ENCODE data around the gene RND3. TPM values are rescaled to one million over a fixed set of nuclear protein-coding genes. Genes with fewer than 3 reads are reported as not detected.

The RND3 gene
- total and polyA plus RNA-seq, 5 experiments from 2014 or later, result not detected

DNA sequence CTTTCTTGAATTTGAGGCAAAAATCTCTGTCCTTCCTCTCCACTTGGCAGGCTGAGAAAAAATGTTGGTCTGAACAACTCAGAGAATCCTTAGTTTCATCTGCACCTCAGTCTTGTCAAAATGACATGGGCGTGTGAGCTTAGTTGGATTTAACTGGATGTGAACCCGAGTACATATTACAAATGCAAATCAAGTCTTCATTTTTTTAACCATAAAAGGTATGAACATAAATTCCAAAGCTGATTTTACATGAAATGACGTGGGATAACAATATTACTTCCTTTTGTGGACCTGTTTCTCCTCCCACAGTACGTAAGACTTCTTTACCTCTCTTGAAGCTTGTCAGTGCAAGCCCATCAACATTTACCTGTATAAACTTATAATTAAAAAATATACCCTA is 32.6 kb upstream of the RND3 start:
- DNase-seq (no peak), ATAC-seq (no peak)
- Mint-ChIP-seq H3K9me3 (peaks cover 0 to 25% (median 2%) of the 10 kb centered on the region in 9 donors), H3K36me3 (peaks cover 0 to 7% (median 0%) of the 10 kb centered on the region in 3 donors), H3K27ac (no peak overlapping the region), H3K4me3 (no peak overlapping the region), H3K27me3 (peaks cover 0 to 25% (median 5%) of the 10 kb centered on the region in 5 donors), H3K4me1 (no peaks in the 10 kb centered on the region)
- POLR2A ChIA-PET, result no interaction called here

DNA sequence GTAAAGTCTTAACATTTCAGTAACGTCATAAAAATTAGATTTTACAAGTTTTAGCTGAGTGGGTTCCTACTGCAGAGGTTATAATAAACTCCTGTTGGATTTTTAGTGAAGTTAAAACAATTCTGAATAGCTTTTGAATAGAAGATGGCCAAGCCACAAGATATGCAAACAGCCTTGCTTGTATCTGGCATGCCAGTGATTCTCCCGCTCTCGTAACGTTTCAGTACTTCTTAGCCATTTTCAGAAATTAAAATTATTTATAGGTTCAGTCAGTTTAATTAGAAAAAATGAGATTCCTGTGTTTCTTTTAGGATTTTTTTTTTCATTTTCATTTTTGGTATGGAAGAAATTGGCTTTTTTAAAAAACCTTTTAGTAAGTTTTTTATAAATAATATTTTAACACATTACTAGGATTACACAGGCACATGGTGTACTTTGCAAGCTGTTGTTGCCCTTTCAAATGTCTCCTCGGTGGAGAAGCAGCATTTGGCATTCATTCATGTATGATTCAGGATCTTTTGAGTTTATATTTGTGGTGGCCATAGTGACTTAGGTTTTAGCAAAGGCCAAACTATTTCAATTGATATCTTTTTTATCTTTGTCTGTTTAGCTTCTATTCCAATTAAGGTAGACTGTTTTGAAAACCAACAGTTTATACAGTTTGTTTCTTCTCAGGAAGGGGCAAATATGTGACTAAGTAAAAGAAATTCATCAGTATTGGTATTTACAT is 30.6 kb upstream of the RND3 start:
- DNase-seq, result no peak
- Mint-ChIP-seq H3K27me3 (peaks cover 0 to 22% (median 5%) of the 10 kb centered on the region in 5 donors), H3K4me3 (no peak overlapping the region), H3K9me3 (peaks cover 0 to 22% (median 2%) of the 10 kb centered on the region in 9 donors), H3K4me1 (no peaks in the 10 kb centered on the region), H3K27ac (no peak overlapping the region), H3K36me3 (peaks cover 0 to 6% (median 0%) of the 10 kb centered on the region in 3 donors)
- POLR2A ChIA-PET, result no interaction called here
- ATAC-seq, result no peak

DNA sequence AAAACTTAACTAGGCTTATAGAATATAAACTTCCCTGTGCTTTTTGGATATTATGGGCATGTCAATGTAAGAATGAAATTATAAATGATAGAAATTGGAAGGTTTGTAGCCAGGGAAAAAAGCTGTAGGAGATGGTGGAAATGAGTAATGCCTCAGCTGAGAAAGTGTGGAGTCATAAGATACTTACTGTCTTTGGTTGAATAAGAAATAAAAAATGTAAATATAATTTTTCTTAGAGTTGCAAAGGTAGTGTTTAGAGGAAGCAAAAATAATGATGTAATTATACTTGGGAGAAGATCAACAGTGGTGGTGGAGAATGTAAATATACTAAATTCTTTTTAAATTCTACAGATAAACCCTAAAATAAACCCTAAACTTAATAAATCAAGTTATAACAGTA is 26.2 kb upstream of the RND3 start:
- Mint-ChIP-seq H3K36me3 (no peaks in the 10 kb centered on the region), H3K4me3 (no peak overlapping the region), H3K27me3 (peaks cover 0 to 4% (median 0%) of the 10 kb centered on the region in 5 donors), H3K4me1 (no peaks in the 10 kb centered on the region), H3K27ac (no peak overlapping the region), H3K9me3 (no peaks in the 10 kb centered on the region)
- POLR2A ChIA-PET, result no interaction called here
- no peak for DNase-seq
- ATAC-seq, result no peak

DNA sequence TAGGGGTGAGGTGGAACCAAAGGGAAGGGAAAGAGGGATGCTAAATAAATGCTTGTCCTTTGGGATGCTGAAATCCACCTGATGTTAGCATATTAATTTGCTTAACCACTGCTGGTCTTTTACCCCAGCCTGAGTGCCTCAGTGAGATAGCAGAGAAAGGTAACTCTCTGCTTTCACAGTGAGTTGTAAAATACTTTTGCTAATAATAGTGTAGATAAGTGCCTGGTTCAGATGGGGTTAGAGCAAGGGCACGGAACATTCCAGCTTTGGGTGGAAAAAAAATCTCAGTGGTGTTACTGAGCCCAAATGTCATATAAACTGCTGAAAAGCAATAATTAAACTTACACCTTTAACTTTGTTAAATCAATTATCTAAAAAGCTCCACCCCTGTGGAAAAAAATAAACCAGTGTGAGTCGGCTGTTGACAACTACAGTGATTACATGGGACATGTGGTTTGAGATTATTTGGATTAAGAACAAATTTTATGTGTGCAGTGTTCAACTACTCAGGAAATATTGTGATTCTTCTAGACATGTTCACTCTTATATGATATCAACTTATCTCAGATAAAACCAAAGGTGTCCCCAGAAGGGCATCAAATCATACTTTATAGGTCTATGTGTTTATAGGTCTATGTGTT is 21.1 kb upstream of the RND3 start:
- peaks cover 0 to 2% (median 0%) of the 10 kb centered on the region in 5 donors for H3K27me3 Mint-ChIP-seq
- no peaks in the 10 kb centered on the region for H3K4me1 Mint-ChIP-seq
- no peak overlapping the region for H3K4me3 Mint-ChIP-seq
- DNase-seq (no peak), ATAC-seq (no peak)
- H3K9me3 Mint-ChIP-seq, result no peaks in the 10 kb centered on the region
- no peaks in the 10 kb centered on the region for H3K36me3 Mint-ChIP-seq
- POLR2A ChIA-PET, result no interaction called here
- H3K27ac Mint-ChIP-seq, result no peak overlapping the region

DNA sequence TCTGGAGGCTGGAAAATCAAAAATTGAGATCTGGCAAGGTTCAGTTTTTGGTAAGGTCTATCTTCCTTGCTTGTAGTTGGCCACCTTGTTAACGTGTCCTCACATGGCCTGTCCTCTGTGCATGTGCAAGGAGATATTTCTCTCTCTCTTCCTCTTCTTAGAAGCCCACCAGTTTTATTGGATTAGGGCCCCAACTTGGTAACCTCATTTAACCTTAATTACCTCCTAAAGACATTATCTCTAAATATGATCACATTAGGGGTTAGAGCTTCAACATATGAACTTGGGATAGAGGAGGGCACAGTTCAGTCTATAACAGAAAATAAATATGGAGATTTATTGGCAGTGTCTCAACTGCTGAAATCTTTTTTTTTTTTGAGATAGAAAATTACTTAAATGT is 19.6 kb upstream of the RND3 start:
- Mint-ChIP-seq H3K27ac (no peak overlapping the region), H3K9me3 (peaks cover 0 to 2% (median 0%) of the 10 kb centered on the region in 9 donors), H3K4me3 (no peak overlapping the region), H3K27me3 (peaks cover 0 to 4% (median 0%) of the 10 kb centered on the region in 5 donors), H3K36me3 (no peaks in the 10 kb centered on the region), H3K4me1 (no peaks in the 10 kb centered on the region)
- POLR2A ChIA-PET, result no interaction called here
- DNase-seq (no peak), ATAC-seq (no peak)

DNA sequence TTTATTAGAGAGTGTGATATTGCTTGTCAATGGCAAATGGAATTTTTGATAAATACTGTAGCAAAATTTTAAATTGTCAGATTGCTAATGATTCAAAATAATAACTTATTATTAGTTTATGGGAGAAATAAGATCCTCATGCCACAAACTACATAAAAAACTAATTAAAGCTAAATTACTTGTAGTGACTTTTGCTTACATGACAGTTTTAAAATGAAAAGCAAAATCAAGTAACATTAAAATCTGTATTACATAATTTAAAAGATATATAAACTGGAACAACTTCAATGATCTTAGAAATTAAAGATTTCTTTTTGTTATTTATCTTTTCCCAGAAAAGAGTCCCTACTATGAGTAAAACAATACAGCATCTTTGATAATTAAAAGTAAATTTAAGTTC is 17.7 kb upstream of the RND3 start:
- Mint-ChIP-seq H3K9me3 (peaks cover 0 to 2% (median 0%) of the 10 kb centered on the region in 9 donors), H3K27ac (no peak overlapping the region), H3K36me3 (no peaks in the 10 kb centered on the region), H3K27me3 (peaks cover 0 to 4% (median 0%) of the 10 kb centered on the region in 5 donors), H3K4me3 (no peak overlapping the region), H3K4me1 (no peaks in the 10 kb centered on the region)
- no peak for ATAC-seq
- no peak for DNase-seq
- POLR2A ChIA-PET, result no interaction called here

DNA sequence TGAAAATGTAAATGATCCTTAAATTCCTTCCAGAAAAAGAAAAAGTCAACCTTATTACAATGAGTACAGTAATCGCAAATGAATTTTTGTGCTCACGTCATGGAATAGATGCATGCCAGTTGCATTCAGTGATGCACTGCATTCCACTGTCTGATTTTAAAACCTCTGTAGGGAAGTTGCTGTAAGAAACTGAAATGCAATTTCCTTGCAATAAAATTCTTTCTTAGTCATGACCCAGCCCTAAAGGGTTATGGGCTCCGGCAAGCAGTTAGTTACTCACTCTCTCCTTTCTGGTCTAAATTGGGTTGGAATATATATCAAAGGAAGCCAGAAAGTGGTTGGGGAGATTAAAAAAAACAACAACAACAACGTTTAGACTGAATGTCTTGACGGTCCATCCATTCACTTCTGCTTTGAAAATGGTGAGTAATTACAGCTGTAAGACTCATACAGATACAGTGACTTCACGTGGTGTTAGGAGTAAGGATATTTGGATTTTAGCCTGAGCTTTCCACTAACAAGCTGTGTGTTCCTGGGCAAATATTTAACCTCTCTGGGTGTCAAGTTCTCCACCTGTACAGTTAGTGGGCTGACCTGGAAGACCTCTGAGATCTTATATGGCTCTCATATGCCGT is 8.6 kb upstream of the RND3 start:
- POLR2A ChIA-PET, result no interaction called here
- H3K27ac Mint-ChIP-seq, result no peak overlapping the region
- H3K36me3 Mint-ChIP-seq, result no peaks in the 10 kb centered on the region
- DNase-seq (no peak), ATAC-seq (no peak)
- H3K27me3 Mint-ChIP-seq, result no peaks in the 10 kb centered on the region
- no peaks in the 10 kb centered on the region for H3K4me1 Mint-ChIP-seq
- no peak overlapping the region for H3K4me3 Mint-ChIP-seq
- H3K9me3 Mint-ChIP-seq, result peaks cover 0 to 17% (median 0%) of the 10 kb centered on the region in 9 donors

DNA sequence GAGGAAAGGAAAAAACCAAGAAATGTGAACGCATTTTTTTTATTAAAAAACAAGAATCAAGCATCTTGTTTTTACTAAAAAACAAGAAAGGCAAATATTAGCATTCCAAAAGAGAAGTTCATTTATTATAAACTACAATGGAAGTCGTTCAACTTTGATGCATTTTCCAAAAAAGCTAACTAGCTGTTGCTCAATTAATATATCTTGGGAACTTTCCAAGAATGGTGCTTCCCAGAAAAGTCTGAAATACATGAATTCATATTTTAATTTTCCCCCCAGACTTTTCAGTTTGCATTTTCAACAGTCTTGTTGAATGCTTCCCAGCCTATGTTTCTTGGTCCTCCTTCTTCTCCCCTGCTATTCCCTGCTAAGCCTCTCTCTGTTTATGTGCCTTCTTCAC is 7.5 kb upstream of the RND3 start:
- peaks cover 0 to 4% (median 0%) of the 10 kb centered on the region in 5 donors for H3K27me3 Mint-ChIP-seq
- H3K36me3 Mint-ChIP-seq, result no peaks in the 10 kb centered on the region
- ATAC-seq, result no peak
- no peaks in the 10 kb centered on the region for H3K4me1 Mint-ChIP-seq
- H3K27ac Mint-ChIP-seq, result no peak overlapping the region
- POLR2A ChIA-PET, result no interaction called here
- H3K4me3 Mint-ChIP-seq, result no peak overlapping the region
- no peak for DNase-seq
- H3K9me3 Mint-ChIP-seq, result peaks cover 0 to 17% (median 0%) of the 10 kb centered on the region in 9 donors

DNA sequence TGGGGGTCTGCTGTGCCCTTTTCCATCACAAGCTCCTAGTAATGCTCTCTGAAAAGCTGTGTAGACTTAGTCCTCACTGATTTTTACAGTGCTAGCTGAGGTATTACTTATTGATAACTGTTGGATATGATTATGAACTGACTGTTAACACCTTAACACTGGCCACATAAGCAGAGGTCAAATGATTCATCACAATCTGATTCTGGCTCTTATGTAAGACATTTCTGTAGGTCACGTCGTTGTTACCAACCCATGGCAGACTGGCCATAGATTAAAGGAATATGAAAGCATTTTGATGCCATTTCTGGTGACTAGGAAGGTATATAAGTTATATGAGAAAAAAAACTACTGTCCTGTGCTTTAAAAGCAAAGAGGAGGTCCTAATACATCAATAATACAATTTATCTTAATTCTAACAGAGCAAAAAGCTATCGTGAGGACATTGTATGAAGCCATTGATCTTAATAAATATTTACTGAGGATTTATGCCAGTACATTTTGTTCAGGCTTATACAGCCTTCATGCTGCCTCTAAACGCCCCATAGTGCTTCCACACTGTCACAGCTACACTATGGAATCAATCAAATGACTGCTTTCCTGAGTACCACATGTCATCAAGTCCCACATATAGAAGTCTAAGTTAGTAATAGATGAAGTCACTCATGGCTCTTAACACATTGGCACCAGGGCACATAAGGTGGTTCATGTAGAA is 6.9 kb upstream of the RND3 start:
- POLR2A ChIA-PET, result no interaction called here
- H3K27me3 Mint-ChIP-seq, result peaks cover 0 to 6% (median 2%) of the 10 kb centered on the region in 5 donors
- no peaks in the 10 kb centered on the region for H3K36me3 Mint-ChIP-seq
- ATAC-seq (no peak), DNase-seq (no peak)
- no peak overlapping the region for H3K27ac Mint-ChIP-seq
- peaks cover 0 to 12% (median 0%) of the 10 kb centered on the region in 9 donors for H3K9me3 Mint-ChIP-seq
- H3K4me1 Mint-ChIP-seq, result no peaks in the 10 kb centered on the region
- H3K4me3 Mint-ChIP-seq, result no peak overlapping the region

DNA sequence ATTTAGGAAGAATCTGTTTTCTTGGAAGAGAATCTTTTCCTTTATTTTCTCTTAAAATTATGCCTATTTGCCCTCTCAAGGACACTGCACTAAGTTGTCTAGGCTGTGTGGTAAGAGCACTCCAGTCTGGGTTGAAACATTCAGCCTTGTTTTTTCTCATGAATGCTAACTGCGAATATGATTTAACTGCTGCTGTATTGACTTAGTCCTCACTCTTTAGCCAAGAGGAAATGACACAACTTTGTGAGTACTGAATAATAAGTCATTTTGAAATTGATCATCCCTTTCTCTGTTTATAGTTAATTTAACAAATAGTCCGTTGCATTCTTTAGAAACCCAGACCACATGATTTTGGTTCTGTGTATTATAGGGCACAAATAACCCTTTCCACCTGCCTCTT is 4.5 kb upstream of the RND3 start:
- peaks cover 0 to 4% (median 0%) of the 10 kb centered on the region in 3 donors for H3K36me3 Mint-ChIP-seq
- peaks cover 8 to 31% (median 17%) of the 10 kb centered on the region in 5 donors for H3K27me3 Mint-ChIP-seq
- POLR2A ChIA-PET, result no interaction called here
- H3K27ac Mint-ChIP-seq, result no peak overlapping the region
- DNase-seq (no peak), ATAC-seq (no peak)
- peaks cover under 1 to 8% (median 2%) of the 10 kb centered on the region in 4 donors for H3K4me1 Mint-ChIP-seq
- no peaks in the 10 kb centered on the region for H3K9me3 Mint-ChIP-seq
- no peak overlapping the region for H3K4me3 Mint-ChIP-seq

DNA sequence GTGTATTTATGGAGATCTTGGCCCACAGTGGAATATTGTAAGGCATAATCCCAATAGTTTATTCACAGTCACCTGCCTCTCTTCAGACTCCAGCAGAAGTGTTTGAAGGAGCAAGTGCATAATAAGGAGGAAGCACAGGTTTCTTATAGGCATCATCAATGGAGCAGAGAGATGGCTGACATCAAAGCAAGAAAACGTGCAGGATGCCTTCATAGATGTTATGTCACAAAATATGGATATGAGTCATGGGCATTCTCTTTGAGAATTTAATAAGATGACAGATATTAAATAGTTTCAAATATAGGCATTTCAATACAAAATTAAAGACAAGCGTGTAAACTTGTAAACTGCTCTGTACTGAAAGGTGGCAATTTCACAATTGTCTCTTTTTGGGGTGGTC is 4.0 kb upstream of the RND3 start:
- ATAC-seq (no peak), DNase-seq (no peak)
- peaks cover 5 to 13% (median 7%) of the 10 kb centered on the region in 4 donors for H3K4me1 Mint-ChIP-seq
- H3K4me3 Mint-ChIP-seq, result no peak overlapping the region
- H3K36me3 Mint-ChIP-seq, result peaks cover 0 to 4% (median 0%) of the 10 kb centered on the region in 3 donors
- POLR2A ChIA-PET, result no interaction called here
- no peak overlapping the region for H3K27ac Mint-ChIP-seq
- peaks cover 13 to 36% (median 22%) of the 10 kb centered on the region in 5 donors for H3K27me3 Mint-ChIP-seq
- H3K9me3 Mint-ChIP-seq, result no peaks in the 10 kb centered on the region

DNA sequence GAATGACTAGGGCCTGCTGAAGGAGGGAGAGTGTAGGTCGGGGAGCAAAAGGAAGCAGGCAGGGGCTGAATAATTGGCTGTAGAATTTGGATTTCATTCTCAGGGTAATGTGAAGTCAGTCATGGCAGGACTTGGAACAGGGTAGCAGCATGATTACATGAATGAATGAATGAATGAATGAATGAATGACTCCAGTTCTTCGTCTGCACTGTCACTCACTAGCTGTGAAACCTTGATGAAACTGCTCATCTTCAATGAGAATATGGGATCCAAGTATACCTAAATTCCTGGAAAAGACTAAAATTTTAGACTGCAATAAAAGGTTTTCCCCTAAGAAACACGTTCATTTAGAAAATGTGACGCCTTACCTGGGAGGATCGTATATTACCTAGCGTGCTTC is 3.0 kb upstream of the RND3 start:
- H3K4me1 Mint-ChIP-seq, result peaks cover 6 to 22% (median 11%) of the 10 kb centered on the region in 4 donors
- no peak for DNase-seq
- no peak overlapping the region for H3K4me3 Mint-ChIP-seq
- no peak overlapping the region for H3K27ac Mint-ChIP-seq
- no peak for ATAC-seq
- POLR2A ChIA-PET, result no interaction called here
- H3K27me3 Mint-ChIP-seq, result peaks cover 19 to 46% (median 25%) of the 10 kb centered on the region in 5 donors
- H3K36me3 Mint-ChIP-seq, result peaks cover 0 to 4% (median 0%) of the 10 kb centered on the region in 3 donors
- H3K9me3 Mint-ChIP-seq, result no peaks in the 10 kb centered on the region

All from naive thymus-derived CD8-positive, alpha-beta T cell (primary cell).